Activated T-helper 17 cell treated with anti-CD3 and anti-CD28 coated beads, Interleukin-2, amount 50 U/mL, for 72 hours (primary cell): Measurements from ENCODE around the gene ID1. TPM values are rescaled to one million over a fixed set of nuclear protein-coding genes. Genes with fewer than 3 reads are reported as not detected.
A peak's percentile ranks its signal among the peaks of the same experiment; 100 is the strongest.
"Not testable (repeated sequence)": the region's sequence is repeated elsewhere in the genome, so short reads cannot be mapped to it uniquely, and the experiment has no call there.

Experiments
- ATAC-seq: fragments of 150-1000 bp; cut with Tn5 transposase; replicated peaks from 2 replicates; pipeline ENCODE4 v1.10.0; 2021; ENCODE audit warnings: mild to moderate bottlenecking, moderate library complexity
- H3K27ac Mint-ChIP-seq: one replicate; pipeline ENCODE4 v1.8.0; 2022; ENCODE audit warnings: mixed read lengths
- H3K27me3 Mint-ChIP-seq: one replicate; pipeline ENCODE4 v1.8.0; 2022; ENCODE audit warnings: mixed read lengths
- H3K36me3 Mint-ChIP-seq: one replicate; pipeline ENCODE4 v1.8.0; 2022; ENCODE audit warnings: low read depth, mild to moderate bottlenecking, mixed read lengths
- H3K4me1 Mint-ChIP-seq: one replicate; pipeline ENCODE4 v1.8.0; 2022; ENCODE audit warnings: mixed read lengths
- H3K4me3 Mint-ChIP-seq: one replicate; pipeline ENCODE4 v1.8.0; 2022; ENCODE audit warnings: mild to moderate bottlenecking, mixed read lengths
- H3K9me3 Mint-ChIP-seq: one replicate; pipeline ENCODE4 v1.8.0; 2022; ENCODE audit warnings: mixed read lengths
- total RNA-seq, 2 donors: library from RNA; stranded (reverse); gene quantifications; one replicate each; pipeline ENCODE4 v1.2.3, GENCODE V29; 2022

Gene ID1
- total RNA-seq, 2 donors from 2014 or later = 2.9 to 5.3 TPM

DNA sequence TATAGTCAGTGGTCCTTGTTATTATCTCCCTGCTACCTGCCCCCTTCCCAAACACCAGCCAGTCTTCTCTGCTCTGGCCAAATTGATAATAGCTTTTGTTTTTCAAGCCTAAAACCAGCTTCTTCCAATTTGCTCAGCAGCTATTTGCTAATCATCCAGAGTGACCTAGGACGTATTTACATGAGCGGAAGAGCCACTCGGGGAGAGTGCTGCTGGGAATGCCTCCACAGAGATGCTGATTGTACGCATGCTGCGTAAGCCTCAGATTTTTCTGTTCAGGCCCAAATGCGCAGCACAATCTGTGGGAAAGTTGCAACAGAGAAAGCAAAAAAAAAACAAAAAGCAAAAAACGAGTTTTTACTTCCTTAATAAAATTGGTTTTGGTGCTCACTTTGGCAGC lies 24.4 kb upstream of the ID1 start:
- no peaks in the 10 kb centered on the region for H3K36me3 Mint-ChIP-seq
- H3K4me1 Mint-ChIP-seq = peaks cover 5% of the 10 kb centered on the region
- H3K4me3 Mint-ChIP-seq = no peak overlapping the region
- H3K27ac Mint-ChIP-seq = no peak overlapping the region
- no peak for ATAC-seq
- H3K27me3 Mint-ChIP-seq = peaks cover 3% of the 10 kb centered on the region
- H3K9me3 Mint-ChIP-seq = no peaks in the 10 kb centered on the region

DNA sequence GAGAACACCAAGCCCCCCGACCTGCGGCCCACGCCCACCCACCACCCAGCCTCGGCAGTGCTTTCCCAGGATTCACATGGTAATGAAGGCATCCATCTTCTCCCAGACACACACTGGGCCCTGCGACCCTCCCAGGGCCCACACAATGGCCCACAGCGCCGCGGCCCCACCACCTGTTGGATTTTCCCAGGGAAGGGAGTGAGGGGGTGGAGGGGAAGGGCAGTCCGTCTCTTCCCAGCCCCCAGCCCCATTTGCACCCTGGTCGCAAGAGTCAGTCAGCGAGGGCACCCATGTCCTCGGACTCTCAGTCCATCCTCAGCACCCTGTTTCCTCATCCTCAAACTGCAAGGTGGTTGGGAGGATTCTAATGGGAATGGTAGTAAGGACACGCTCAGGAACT lies 23.7 kb upstream of the ID1 start:
- no peak for ATAC-seq
- Mint-ChIP-seq H3K4me3 (no peak overlapping the region), H3K36me3 (no peaks in the 10 kb centered on the region), H3K9me3 (no peaks in the 10 kb centered on the region), H3K27me3 (peaks cover 3% of the 10 kb centered on the region), H3K27ac (no peak overlapping the region), H3K4me1 (peaks cover 5% of the 10 kb centered on the region)

DNA sequence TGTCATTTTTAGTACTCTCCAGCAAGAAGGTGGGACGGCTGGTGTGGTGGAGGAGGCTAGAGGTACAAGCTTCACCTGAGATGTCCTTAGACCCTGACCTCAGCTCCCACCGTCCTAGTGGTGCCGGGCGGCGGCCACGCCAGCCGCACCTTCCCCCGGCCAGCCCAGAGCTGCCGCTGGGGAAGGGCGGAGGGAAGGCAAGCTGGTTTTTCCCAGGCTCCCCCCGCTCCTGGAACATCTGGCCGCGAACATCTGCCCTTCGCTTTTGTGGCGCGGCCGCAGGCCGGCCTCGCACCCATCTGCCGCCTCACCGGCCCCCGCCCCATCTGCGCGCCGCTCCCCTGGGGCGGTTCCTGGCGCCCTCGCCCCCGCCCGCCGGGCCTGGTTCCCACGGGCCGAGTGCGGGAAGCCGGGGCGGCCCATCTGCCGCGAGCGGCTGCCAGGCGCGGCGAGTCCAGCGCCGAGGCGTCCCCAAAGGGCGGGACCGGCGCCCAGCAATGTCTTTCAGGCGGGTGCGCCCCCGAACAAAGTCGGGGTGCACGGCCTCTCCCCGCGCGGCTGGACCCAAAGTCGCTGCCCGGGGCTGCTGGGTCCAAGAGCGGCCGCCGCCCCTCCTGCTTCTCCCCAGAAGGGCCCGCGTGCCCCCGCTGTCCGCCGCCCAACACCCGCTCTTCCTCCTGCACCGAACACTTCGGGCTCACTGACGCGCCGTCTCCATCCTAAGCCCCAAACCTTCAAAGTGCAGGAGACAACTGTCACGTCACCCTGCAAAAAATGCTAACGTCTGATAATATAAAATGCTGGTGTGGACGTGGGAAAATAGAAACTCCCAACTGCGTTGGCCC lies 17.3 kb upstream of the ID1 start:
- H3K27me3 Mint-ChIP-seq = peaks cover 16% of the 10 kb centered on the region
- peaks cover 8% of the 10 kb centered on the region for H3K36me3 Mint-ChIP-seq
- peak; percentile 40 for ATAC-seq
- no peak overlapping the region for H3K27ac Mint-ChIP-seq
- H3K4me3 Mint-ChIP-seq = peak overlapping the region; percentile 77
- H3K9me3 Mint-ChIP-seq = no peaks in the 10 kb centered on the region
- peaks cover 6% of the 10 kb centered on the region for H3K4me1 Mint-ChIP-seq

DNA sequence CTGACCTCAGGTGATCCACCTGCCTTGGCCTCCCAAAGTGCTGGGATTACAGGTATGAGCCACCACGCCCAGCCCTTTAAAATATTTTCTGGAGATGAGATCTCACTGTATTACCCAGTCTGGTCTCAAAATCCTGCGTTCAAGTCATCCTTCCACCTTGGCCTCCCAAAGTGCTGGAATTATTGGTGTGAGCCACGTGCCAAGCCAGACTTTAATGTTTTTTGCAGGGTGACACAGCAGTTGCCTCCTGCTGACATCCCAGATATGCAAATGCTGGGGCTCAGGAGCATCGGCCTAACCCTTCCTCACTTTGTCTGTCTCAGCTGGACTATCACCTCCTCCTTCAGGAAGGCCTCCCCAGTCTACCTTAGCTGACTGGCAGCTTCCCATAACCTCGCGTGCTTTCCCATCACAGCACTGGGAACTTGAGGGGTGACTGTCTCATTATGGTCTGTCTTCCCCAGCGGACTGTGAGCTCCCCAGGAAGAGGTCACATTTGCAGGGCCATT lies 14.3 kb upstream of the ID1 start:
- H3K27me3 Mint-ChIP-seq = peaks cover 17% of the 10 kb centered on the region
- H3K36me3 Mint-ChIP-seq = peaks cover 8% of the 10 kb centered on the region
- H3K9me3 Mint-ChIP-seq = no peaks in the 10 kb centered on the region
- no peak overlapping the region for H3K4me3 Mint-ChIP-seq
- no peak overlapping the region for H3K27ac Mint-ChIP-seq
- ATAC-seq = no peak
- H3K4me1 Mint-ChIP-seq = peaks cover 6% of the 10 kb centered on the region

DNA sequence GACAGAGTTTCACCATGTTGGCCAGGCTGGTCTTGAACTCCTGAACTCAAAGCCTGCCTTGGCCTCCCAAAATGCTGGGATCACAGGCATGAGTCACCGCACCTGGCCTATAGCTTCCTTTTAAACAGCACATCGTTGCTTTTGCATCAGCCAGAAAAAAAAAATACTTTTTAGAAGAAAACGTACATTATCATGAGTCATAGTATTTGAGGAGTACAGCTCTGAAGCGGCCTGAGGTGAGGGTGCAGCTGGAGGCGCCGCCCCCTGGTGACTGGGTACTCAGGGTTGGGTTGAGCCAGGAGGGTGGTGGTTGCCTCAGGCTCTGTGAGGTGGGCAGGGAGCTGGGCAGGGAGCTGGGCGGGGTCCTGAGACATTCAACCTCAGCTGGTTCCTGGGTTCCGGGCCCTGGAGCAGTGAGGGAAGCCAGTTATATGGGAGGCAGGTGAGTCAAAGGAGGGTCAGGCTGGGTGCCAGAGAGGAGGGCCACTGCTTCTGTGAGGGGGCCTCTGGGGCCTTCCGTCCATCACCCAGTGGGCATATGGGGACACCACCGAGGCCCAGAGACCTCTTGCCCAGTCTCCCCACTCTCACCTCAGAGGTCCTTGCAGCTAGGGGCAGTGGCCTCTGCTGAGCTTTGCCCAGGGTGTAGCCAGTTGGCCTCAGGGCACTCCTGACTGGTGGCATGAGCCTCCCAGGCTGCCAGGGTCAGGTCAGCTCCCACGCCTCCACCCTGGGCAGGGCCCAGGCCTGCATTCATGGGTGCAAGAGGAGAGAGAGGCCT lies 11.7 kb upstream of the ID1 start:
- ATAC-seq = peak; percentile 83
- Mint-ChIP-seq H3K27me3 (peaks cover 12% of the 10 kb centered on the region), H3K9me3 (no peaks in the 10 kb centered on the region), H3K27ac (no peak overlapping the region), H3K4me3 (no peak overlapping the region), H3K36me3 (peaks cover 3% of the 10 kb centered on the region), H3K4me1 (peaks cover 1% of the 10 kb centered on the region)

DNA sequence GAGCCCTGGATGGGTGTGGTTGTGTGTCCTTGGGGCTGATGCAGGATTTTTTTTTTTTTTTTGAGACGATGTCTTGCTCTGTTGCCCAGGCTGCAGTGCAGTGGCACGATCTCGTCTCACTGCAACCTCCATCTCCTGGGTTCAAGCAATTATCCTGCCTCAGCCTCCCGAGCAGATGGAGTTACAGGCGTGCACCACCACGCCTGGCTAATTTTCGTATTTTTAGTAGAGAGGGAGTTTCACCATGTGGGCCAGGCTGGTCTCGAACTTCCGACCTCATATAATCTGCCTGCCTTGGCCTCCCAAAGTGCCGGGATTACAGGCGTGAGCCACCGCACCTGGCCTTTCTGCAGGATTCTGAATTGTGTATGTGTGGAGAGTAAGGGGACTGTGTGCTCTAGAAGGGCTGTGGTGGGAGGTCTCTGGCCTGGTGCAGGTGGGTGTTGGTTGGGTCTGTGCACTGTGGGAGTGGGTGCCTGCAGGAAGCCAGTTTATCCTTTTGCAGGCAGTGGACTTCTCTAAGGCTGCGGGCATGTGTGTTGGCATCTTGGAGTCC lies 11.0 kb upstream of the ID1 start:
- Mint-ChIP-seq H3K4me3 (no peak overlapping the region), H3K4me1 (no peaks in the 10 kb centered on the region), H3K9me3 (no peaks in the 10 kb centered on the region), H3K27ac (no peak overlapping the region), H3K27me3 (peaks cover 5% of the 10 kb centered on the region), H3K36me3 (no peaks in the 10 kb centered on the region)
- ATAC-seq = no peak

DNA sequence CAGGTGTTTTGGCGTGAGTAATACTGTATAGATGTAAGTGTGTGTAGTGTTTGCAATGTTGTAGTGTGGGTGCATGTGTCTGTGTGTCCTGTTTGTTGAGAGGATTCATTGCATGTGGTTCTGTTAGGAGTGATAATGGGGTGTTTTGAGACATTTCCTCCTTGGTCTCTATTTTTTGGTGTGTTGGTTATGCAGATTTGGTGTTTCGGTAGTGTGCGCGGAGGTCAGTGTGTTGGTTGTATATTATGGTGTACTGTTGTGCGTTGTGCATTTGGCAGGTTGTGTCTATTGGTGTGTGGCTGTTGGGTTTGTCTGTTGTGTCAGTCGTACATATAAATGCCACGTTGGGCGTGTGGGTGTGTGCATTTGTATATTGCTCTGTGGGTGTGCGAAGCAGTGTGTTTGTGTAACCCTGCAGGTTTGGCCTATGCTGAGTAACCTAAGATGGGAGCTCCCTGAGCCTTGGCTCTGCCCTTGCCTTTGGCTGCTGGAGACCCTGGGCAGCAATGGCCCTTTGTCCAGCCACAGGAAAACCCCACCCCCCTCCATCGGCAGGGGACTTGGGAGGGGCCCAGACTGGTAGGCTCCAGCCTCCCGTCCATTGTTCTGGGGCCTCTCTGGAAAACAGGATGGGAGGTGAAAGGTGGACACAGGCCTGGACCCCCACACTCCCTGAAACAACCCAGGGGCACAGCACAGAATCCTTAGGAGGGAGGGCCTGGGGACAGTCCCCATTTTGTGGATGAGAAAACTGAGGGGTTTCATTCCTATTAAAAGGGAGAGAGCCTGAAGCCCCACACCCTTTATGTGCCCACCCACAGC lies 10.3 kb upstream of the ID1 start:
- ATAC-seq = no peak
- peaks cover 4% of the 10 kb centered on the region for H3K27me3 Mint-ChIP-seq
- no peak overlapping the region for H3K4me3 Mint-ChIP-seq
- no peaks in the 10 kb centered on the region for H3K36me3 Mint-ChIP-seq
- no peaks in the 10 kb centered on the region for H3K4me1 Mint-ChIP-seq
- no peaks in the 10 kb centered on the region for H3K9me3 Mint-ChIP-seq
- no peak overlapping the region for H3K27ac Mint-ChIP-seq

DNA sequence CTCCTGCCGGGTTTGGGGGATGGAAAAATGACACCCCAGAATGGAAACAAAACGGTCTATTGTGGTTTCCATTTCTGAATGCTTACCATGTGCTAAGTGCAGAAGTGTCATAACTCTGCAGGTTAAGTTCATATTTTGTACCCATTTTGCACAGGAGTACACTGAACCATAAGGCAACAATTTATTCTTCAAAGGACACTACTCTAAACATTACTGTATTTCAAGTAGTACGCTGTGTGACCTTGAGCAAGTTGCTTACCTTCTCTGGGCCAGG lies 9.8 kb upstream of the ID1 start:
- H3K27ac Mint-ChIP-seq = peak overlapping the region; percentile 13
- H3K4me1 Mint-ChIP-seq = no peaks in the 10 kb centered on the region
- ATAC-seq = no peak
- H3K4me3 Mint-ChIP-seq = no peak overlapping the region
- H3K36me3 Mint-ChIP-seq = no peaks in the 10 kb centered on the region
- H3K9me3 Mint-ChIP-seq = no peaks in the 10 kb centered on the region
- peaks cover 4% of the 10 kb centered on the region for H3K27me3 Mint-ChIP-seq

DNA sequence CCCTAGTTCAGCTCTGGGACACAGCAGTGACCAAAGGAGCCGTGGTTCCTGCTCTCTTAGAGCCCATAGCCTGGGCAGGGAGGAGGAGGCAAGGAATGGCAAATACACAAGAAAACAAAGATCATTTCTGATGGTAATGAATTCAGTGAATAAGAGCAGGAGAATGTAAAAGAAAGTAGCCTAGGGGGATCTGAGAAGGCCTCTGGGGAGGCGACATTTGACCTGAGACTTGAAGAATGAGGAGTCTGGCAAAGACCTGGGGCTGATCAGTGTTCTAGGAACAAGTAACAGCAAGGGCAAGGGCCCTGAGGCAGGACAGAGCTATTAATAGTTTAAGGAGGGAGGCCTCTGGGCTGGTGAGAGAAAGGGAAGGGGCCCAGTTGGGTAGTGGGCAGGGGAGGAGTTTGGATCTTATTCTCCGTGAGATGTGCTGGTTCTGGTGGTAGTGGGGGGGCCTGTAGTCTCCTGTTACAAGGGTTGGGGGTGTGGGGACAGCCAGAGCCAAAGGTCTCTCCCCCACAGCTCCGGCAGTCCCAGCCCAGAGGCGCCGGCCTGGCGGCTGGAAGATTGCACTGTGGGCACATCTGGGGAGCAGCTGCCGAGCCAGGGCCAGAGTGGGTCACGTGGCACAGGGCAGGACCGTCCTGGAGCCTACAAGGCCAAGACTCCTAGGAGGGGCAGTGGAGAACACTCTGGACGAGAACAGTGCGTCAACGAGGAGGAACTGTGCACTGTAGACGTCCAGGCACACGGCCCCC lies 9.3 kb upstream of the ID1 start:
- ATAC-seq = no peak
- Mint-ChIP-seq H3K36me3 (no peaks in the 10 kb centered on the region), H3K27ac (peak overlapping the region; percentile 13), H3K9me3 (no peaks in the 10 kb centered on the region), H3K27me3 (peaks cover 4% of the 10 kb centered on the region), H3K4me3 (no peak overlapping the region), H3K4me1 (no peaks in the 10 kb centered on the region)

DNA sequence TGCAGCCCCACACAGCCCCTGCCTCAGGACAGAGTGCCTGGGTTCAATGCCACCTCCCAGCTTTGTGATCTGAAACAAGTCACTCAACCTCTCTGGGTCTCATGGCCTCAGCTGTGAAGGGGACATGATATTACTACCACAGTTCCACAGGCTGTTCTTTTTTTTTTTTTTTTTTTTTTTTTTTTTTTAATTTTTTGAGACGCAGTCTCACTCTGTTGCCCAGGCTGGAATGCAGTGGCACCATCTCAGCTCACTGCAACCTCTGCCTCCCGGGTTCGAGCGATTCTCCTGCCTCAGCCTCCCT lies 8.7 kb upstream of the ID1 start:
- H3K27me3 Mint-ChIP-seq, H3K27ac Mint-ChIP-seq, ATAC-seq, H3K9me3 Mint-ChIP-seq, H3K36me3 Mint-ChIP-seq, H3K4me1 Mint-ChIP-seq, H3K4me3 Mint-ChIP-seq: not testable (repeated sequence)

DNA sequence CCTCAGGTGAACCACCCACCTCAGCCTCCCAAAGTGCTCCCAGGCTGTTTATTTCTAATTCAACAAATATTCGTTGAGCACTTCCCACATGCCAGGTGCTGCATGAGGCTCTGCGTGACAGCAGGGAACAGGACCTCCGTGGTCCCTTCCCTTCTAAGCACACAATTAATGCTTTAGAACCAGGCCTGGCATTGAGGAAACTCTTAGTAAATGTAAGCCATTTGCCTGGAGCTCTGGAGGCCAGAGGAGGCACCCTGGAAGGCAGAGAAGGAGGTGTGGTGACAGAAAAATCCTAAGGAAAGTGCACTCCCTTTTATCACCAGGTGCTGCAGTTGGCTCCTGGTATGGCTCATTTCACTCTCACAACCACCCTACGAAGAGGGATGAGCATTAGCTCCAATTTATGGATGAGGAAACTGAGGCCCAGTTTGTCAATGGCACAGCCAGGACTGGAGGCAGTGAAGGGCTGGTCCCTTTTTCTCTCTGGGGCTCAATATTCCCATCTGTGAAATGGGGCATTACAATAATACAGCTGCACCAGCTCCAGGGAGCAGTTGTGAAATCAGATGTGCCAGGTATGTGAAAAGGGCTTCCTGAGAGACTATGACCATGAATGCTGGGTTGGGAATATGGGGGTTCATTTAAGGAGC lies 8.1 kb upstream of the ID1 start:
- Mint-ChIP-seq H3K36me3 (no peaks in the 10 kb centered on the region), H3K9me3 (no peaks in the 10 kb centered on the region), H3K4me3 (no peak overlapping the region), H3K4me1 (no peaks in the 10 kb centered on the region), H3K27me3 (peaks cover 4% of the 10 kb centered on the region), H3K27ac (no peak overlapping the region)
- ATAC-seq = no peak

DNA sequence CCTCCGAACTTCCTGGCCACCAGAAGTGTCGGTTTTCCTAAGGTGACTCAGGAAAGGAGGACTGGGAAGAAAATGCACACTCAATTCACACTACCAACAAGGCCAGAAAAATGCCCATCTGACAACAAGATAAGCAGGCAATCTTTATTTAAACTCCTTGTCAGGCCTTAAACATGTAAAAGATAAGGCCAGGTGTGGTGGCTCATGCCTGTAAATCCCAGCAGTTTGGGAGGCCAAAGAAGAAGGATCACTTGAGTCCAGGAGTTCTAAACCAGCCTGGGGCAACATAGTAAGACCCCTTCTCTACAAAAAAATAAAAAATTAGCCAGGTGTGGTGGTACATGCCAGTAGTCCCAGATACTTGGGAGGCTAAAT lies 7.6 kb upstream of the ID1 start:
- no peak overlapping the region for H3K4me3 Mint-ChIP-seq
- H3K27me3 Mint-ChIP-seq = peaks cover 5% of the 10 kb centered on the region
- no peaks in the 10 kb centered on the region for H3K36me3 Mint-ChIP-seq
- H3K4me1 Mint-ChIP-seq = peaks cover 2% of the 10 kb centered on the region
- no peaks in the 10 kb centered on the region for H3K9me3 Mint-ChIP-seq
- no peak for ATAC-seq
- no peak overlapping the region for H3K27ac Mint-ChIP-seq

DNA sequence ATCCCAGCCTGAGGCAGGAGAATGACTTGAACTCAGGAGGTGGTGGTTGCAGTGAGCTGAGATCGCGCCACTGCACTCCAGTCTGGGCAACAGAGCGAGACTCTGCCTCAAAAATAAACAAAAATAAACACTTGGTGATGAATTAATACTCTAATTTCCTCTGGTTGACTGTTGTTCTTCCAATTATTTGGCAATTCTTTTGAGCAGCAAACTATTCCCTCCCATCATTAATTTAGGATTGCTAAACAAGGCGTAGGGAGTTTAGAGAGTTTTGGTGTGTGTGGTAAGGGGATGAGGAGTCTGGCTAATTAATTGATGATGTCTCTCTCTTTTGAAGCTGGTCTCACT lies 2.7 kb upstream of the ID1 start:
- H3K4me3 Mint-ChIP-seq = peak overlapping the region; percentile 85
- H3K27ac Mint-ChIP-seq = peak overlapping the region; percentile 46
- no peaks in the 10 kb centered on the region for H3K9me3 Mint-ChIP-seq
- H3K27me3 Mint-ChIP-seq = peaks cover 15% of the 10 kb centered on the region
- no peak for ATAC-seq
- H3K36me3 Mint-ChIP-seq = peaks cover 7% of the 10 kb centered on the region
- H3K4me1 Mint-ChIP-seq = peaks cover 22% of the 10 kb centered on the region
